ENCODE measurements around the gene NOD2.

DNA sequence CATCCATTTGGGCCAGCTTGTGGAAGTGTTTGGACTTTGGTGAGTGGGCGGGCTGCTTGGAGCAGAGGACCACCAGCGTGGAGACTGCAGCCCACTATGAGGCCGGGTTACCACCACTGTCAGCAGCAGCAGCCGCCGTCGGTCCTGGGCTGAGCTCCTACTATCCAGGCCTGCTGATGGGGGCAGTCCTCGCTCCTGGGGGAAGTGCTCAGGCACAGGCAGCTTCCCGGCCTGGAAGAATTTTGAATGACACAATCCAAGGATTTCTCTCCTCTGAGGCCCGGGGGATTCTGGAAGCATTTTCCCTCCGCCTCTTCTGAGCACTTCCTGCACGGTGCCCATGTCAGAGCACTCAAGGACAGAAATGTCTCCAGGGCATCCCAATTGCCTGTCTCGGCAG lies 5.3 kb upstream of the NOD2 start:
- TF ChIP-seq, protein P1, sequence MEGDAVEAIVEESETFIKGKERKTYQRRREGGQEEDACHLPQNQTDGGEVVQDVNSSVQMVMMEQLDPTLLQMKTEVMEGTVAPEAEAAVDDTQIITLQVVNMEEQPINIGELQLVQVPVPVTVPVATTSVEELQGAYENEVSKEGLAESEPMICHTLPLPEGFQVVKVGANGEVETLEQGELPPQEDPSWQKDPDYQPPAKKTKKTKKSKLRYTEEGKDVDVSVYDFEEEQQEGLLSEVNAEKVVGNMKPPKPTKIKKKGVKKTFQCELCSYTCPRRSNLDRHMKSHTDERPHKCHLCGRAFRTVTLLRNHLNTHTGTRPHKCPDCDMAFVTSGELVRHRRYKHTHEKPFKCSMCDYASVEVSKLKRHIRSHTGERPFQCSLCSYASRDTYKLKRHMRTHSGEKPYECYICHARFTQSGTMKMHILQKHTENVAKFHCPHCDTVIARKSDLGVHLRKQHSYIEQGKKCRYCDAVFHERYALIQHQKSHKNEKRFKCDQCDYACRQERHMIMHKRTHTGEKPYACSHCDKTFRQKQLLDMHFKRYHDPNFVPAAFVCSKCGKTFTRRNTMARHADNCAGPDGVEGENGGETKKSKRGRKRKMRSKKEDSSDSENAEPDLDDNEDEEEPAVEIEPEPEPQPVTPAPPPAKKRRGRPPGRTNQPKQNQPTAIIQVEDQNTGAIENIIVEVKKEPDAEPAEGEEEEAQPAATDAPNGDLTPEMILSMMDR (IDR thresholded peaks at IDR 0.05; ENCODE audit: low read depth, low read length), result no peak
- no peak for TF ChIP-seq POLR2A (IDR thresholded peaks at IDR 0.05; ENCODE audit: extremely low read depth, insufficient read length)
- TF ChIP-seq MYC (IDR thresholded peaks at IDR 0.05; ENCODE audit: low read depth, low read length), result no peak
- TF ChIP-seq, protein P2, sequence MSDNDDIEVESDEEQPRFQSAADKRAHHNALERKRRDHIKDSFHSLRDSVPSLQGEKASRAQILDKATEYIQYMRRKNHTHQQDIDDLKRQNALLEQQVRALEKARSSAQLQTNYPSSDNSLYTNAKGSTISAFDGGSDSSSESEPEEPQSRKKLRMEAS (IDR thresholded peaks at IDR 0.05; ENCODE audit: low read depth, low read length), result no peak
